GM19193 (cell line): ENCODE measurements around the gene MTIF2.

Source experiments
- POLR2A ChIP-seq: IDR thresholded peaks from 4 replicates; pipeline ENCODE4 v1.6.1; 2011; ENCODE audit not compliant: insufficient read depth, insufficient read length; ENCODE audit errors: extremely low read depth

The MTIF2 gene

GRCh38 chr2:55242617-55243016, 26.4 kb downstream of the MTIF2 start:
- no peak for TF ChIP-seq POLR2A

GRCh38 chr2:55239656-55240222, 29.3 kb downstream of the MTIF2 start:
- no peak for TF ChIP-seq POLR2A

GRCh38 chr2:55236992-55237543, 32.0 kb downstream of the MTIF2 start:
- TF ChIP-seq POLR2A = no peak

GRCh38 chr2:55235724-55236538, 33.1 kb downstream of the MTIF2 start:
- no peak for TF ChIP-seq POLR2A

- TF ChIP-seq POLR2A = no peak
Measured at GRCh38 chr2:55233658-55233940, 35.4 kb downstream of the MTIF2 start.

- TF ChIP-seq POLR2A = no peak
Measured at GRCh38 chr2:55232863-55233657, 36.0 kb downstream of the MTIF2 start.

GRCh38 chr2:55232084-55232862, 36.8 kb downstream of the MTIF2 start, which contains the start of the genes CLHC1 and RPS27A:
Gene CLHC1, minus strand, starts transcription at chr2:55232293. Its CDS starts 9,882 bp downstream, at chr2:55222411.
Gene RPS27A, plus strand, starts transcription at chr2:55232688. Its CDS starts 137 bp downstream, at chr2:55232825.
- TF ChIP-seq POLR2A = peak; percentile 96

GRCh38 chr2:55231546-55232083, 37.4 kb downstream of the MTIF2 start:
- no peak for TF ChIP-seq POLR2A

GRCh38 chr2:55230551-55230950, 38.5 kb downstream of the MTIF2 start:
- TF ChIP-seq POLR2A = no peak

- TF ChIP-seq POLR2A = no peak
Measured at GRCh38 chr2:55229221-55229620, 39.8 kb downstream of the MTIF2 start.

GRCh38 chr2:55228226-55228563, 40.8 kb downstream of the MTIF2 start:
- no peak for TF ChIP-seq POLR2A

- no peak for TF ChIP-seq POLR2A
Measured at GRCh38 chr2:55225481-55226020, 43.5 kb downstream of the MTIF2 start.

GRCh38 chr2:55224761-55225261, 44.2 kb downstream of the MTIF2 start:
- TF ChIP-seq POLR2A = no peak
